CD4-positive, alpha-beta T cell treated with Interferon gamma for 1 hour (primary cell): ENCODE data around the gene CCDC170.

ENCODE experiments used
- DNase-seq: peaks from one replicate; pipeline ENCODE4 v3.0.0-alpha.2; 2020

Gene CCDC170

DNA sequence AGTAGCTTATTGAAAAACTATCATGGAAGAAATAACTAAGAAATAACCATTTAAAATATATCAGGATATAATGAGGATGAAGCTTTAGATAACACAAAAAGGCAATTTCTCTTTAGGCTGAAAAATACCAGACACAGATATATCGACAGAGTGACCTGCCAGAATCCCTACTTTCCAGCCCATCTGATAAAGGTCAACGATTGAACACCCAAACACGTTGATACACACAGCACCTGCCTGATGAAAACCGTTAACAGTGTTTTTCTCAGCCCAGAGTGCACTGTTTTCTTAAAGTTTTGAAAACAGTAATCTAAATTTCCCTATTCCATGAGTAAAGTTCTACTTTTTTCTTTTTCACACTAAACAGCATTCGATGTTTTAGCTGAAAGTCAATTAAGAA lies 170.6 kb downstream of the CCDC170 start:
- no peak for DNase-seq

DNA sequence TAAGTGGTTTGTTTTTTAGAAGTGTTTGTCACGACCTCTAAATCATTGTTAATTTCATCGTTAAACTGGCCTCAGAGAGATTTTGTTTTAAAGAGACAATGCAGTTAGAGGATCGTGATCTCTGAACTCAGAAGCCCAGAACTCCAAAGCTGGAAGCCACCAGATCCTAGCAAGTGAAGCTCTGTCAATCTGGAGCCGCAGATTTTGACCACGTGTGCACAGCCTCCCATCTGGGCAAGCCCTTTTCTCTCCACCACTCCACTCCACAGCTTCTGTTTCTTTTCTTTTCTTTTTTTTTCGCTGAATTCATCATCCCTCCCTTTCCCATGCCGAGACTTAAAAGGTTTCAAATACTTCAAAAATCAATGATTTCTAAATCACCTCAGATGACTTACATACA lies 171.5 kb downstream of the CCDC170 start:
- DNase-seq, result no peak

DNA sequence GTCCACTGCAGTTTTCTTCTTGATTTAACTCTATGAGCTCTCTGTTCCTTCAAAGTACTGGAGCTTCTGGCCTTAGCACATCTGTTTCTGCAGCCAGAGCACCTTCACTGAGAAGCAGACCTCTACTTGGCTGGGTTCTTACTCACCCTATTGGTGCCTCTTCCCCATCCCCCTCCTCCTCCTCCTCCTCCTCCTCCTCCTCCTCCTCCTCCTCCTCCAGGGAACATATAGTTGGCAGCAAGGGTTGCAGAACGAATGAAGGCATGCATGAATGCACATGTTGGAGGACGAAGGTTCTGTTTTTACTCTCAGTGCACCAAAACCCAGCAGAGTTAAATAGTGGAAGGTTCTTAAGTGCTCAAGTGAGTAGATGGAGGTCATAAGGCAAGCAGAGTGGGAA lies 172.7 kb downstream of the CCDC170 start:
- no peak for DNase-seq

DNA sequence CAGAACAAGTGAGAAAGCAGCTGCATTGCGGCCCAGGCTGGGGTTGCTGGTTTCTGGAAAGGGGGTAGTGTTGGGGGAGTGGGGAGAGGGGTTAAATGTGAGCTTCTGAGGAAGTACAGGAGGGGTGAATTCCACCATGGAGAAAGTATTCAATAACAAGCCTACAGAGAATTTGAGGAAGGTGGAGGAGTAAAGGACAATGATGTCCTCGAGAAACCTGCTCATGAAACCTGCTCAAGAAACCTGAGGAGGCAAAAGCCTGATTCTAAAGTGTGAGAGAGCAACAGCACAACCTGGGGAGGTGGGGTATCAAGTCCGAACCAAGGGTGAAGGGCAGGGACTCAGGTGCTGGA lies 175.4 kb downstream of the CCDC170 start:
- DNase-seq, result no peak

DNA sequence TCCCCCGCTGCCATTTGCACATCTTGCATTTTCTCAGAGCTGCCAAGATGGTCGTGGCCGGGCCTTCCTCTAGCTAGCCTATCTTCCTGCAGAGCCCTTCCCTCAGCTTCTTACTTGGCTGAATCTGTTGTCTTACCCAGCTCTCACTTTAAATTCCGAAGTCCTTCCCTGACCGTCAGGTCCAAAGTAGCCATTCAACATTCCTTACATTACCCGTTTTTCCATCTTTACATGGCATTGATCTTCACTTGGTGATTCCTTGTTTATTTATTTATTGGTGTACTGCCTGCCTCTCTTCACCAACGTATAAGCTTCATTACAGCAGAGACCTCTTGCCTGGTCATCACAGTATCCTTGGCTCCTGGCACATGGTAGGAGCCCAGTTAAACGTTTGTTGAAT lies 176.3 kb downstream of the CCDC170 start:
- no peak for DNase-seq
